Endothelial cell of umbilical vein (primary cell): Measurements from ENCODE around the gene TMCC3.
"Not testable (repeated sequence)": the region's sequence is repeated elsewhere in the genome, so short reads cannot be mapped to it uniquely, and the experiment has no call there.

ENCODE experiments used
- EZH2 ChIP-seq: IDR thresholded peaks from 2 replicates; pipeline ENCODE4 v1.6.1; 2012; ENCODE audit warnings: borderline replicate concordance, low read depth, mild to moderate bottlenecking, moderate library complexity, low read length, inconsistent platforms; ENCODE audit not compliant: severe bottlenecking
- FOS ChIP-seq: IDR thresholded peaks from 2 replicates; pipeline ENCODE4 v1.6.1; 2011; ENCODE audit warnings: mild to moderate bottlenecking, low read length, moderate library complexity, borderline replicate concordance; ENCODE audit not compliant: insufficient read depth
- GATA2 ChIP-seq: IDR thresholded peaks from 2 replicates; pipeline ENCODE4 v1.7.0; 2011; ENCODE audit warnings: low read depth, mild to moderate bottlenecking, moderate library complexity, mixed read lengths, low read length; ENCODE audit not compliant: insufficient read length, insufficient read depth
- JUN ChIP-seq: IDR thresholded peaks from 2 replicates; pipeline ENCODE4 v1.6.1; 2011; ENCODE audit warnings: borderline replicate concordance, low read depth; ENCODE audit not compliant: insufficient read length, insufficient read depth
- MYC ChIP-seq: IDR thresholded peaks from one replicate; pipeline ENCODE4 v1.6.1; 2011; ENCODE audit warnings: mild to moderate bottlenecking, low read depth, low read length
- POLR2A ChIP-seq: IDR thresholded peaks from 2 replicates; pipeline ENCODE4 v1.6.1; 2012; ENCODE audit warnings: low read depth, mild to moderate bottlenecking, control low read depth, low read length
- POLR2AphosphoS5 ChIP-seq: IDR thresholded peaks from 2 replicates; pipeline ENCODE4 v1.6.1; 2012; ENCODE audit warnings: low read depth, mild to moderate bottlenecking, control low read depth, low read length, moderate library complexity; ENCODE audit not compliant: insufficient read depth
- TF ChIP-seq, protein P1 (sequence below), 2 donors: IDR thresholded peaks; 1 replicate in 1 of 2; 2 replicates in 1 of 2; pipeline ENCODE4 v1.5.1; 2011; ENCODE audit warnings: low read length in 2 of 2, mild to moderate bottlenecking in 2 of 2, moderate library complexity in 2 of 2, control low read depth in 1 of 2, inconsistent platforms in 1 of 2, low read depth in 1 of 2; ENCODE audit not compliant: insufficient read depth in 1 of 2; ENCODE audit errors: extremely low read depth in 1 of 2
- TF ChIP-seq, protein P2 (sequence below): IDR thresholded peaks from 2 replicates; pipeline ENCODE4 v1.6.1; 2011; ENCODE audit not compliant: insufficient read depth, insufficient read length

DNA sequence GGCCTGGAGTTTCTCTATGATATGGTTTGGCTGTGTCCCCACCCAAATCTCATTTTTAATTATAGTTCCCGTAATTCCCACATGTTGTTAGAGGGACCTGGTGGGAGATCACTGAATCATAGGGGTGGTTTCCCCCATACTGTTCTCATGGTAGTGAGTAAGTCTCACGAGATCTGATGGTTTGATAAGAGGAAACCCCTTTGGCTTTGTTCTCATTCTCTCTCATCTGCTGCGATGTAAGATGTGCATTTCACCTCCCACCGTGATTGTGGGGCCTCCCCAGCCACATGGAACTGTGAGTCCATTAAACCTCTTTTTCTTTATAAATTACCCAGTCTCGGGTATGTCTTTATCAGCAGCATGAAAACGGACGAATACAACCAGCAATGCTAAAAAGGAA, 42.5 kb upstream of the TMCC3 start:
- TF ChIP-seq, protein P1, sequence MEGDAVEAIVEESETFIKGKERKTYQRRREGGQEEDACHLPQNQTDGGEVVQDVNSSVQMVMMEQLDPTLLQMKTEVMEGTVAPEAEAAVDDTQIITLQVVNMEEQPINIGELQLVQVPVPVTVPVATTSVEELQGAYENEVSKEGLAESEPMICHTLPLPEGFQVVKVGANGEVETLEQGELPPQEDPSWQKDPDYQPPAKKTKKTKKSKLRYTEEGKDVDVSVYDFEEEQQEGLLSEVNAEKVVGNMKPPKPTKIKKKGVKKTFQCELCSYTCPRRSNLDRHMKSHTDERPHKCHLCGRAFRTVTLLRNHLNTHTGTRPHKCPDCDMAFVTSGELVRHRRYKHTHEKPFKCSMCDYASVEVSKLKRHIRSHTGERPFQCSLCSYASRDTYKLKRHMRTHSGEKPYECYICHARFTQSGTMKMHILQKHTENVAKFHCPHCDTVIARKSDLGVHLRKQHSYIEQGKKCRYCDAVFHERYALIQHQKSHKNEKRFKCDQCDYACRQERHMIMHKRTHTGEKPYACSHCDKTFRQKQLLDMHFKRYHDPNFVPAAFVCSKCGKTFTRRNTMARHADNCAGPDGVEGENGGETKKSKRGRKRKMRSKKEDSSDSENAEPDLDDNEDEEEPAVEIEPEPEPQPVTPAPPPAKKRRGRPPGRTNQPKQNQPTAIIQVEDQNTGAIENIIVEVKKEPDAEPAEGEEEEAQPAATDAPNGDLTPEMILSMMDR (IDR thresholded peaks at IDR 0.05; ENCODE audit: extremely low read depth in 1 of 2, insufficient read depth in 1 of 2, low read depth in 1 of 2, low read length in 2 of 2), result not testable (repeated sequence)
- TF ChIP-seq, protein P2, sequence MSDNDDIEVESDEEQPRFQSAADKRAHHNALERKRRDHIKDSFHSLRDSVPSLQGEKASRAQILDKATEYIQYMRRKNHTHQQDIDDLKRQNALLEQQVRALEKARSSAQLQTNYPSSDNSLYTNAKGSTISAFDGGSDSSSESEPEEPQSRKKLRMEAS, result not testable (repeated sequence)
- not testable (repeated sequence) for TF ChIP-seq POLR2AphosphoS5, EZH2, FOS, POLR2A, MYC, JUN, GATA2
